Measurements from ENCODE around the gene VRK2. TPM values are rescaled to one million over a fixed set of nuclear protein-coding genes. Genes with fewer than 3 reads are reported as not detected.
"Not testable (repeated sequence)": the region's sequence is repeated elsewhere in the genome, so short reads cannot be mapped to it uniquely, and the experiment has no call there.

The VRK2 gene
- total RNA-seq, 1 experiment from 2014 or later, result 52.7 TPM

- Mint-ChIP-seq H3K4me3 (ENCODE audit: unreplicated experiment) (no peak overlapping the region), H3K27ac (ENCODE audit: low read depth, unreplicated experiment) (no peak overlapping the region), H3K27me3 (ENCODE audit: insufficient read depth, unreplicated experiment) (no peaks in the 10 kb centered on the region), H3K4me1 (ENCODE audit: insufficient read depth, unreplicated experiment) (no peaks in the 10 kb centered on the region), H3K36me3 (ENCODE audit: insufficient read depth, unreplicated experiment) (peaks cover 27% of the 10 kb centered on the region), H3K9me3 (ENCODE audit: unreplicated experiment) (peaks cover 8% of the 10 kb centered on the region)
- intact Hi-C loops (cut with micrococcal nuclease), result no loop called here
- POLR2A ChIA-PET, result interaction anchor here (1.1 kb wide), 1 partner anchor 25 kb away, joined by 3 read pairs; no protein-coding TSS in a partner anchor
- CTCF ChIA-PET, result no interaction called here
- DNase-seq (ENCODE audit: unreplicated experiment), result no peak
- BruUV-seq (replicated peaks), result no TSS peak
- TF ChIP-seq CTCF (IDR thresholded peaks at IDR 0.05; ENCODE audit: unreplicated experiment), result no peak
Observed at GRCh38 chr2:58073008-58073407, 26.4 kb downstream of the VRK2 start.

GRCh38 chr2:58073751-58074150, 27.1 kb downstream of the VRK2 start:
- H3K9me3 Mint-ChIP-seq (ENCODE audit: unreplicated experiment), result peaks cover 8% of the 10 kb centered on the region
- peaks cover 25% of the 10 kb centered on the region for H3K36me3 Mint-ChIP-seq (ENCODE audit: insufficient read depth, unreplicated experiment)
- H3K4me1 Mint-ChIP-seq (ENCODE audit: insufficient read depth, unreplicated experiment), result no peaks in the 10 kb centered on the region
- no peak for DNase-seq (ENCODE audit: unreplicated experiment)
- no peaks in the 10 kb centered on the region for H3K27me3 Mint-ChIP-seq (ENCODE audit: insufficient read depth, unreplicated experiment)
- CTCF ChIA-PET, result no interaction called here
- intact Hi-C loops (cut with micrococcal nuclease), result no loop called here
- TF ChIP-seq CTCF (IDR thresholded peaks at IDR 0.05; ENCODE audit: unreplicated experiment), result no peak
- H3K4me3 Mint-ChIP-seq (ENCODE audit: unreplicated experiment), result no peak overlapping the region
- POLR2A ChIA-PET, result no interaction called here
- BruUV-seq (replicated peaks), result no TSS peak
- H3K27ac Mint-ChIP-seq (ENCODE audit: low read depth, unreplicated experiment), result no peak overlapping the region

GRCh38 chr2:58081000-58081399, 34.4 kb downstream of the VRK2 start:
- no peak overlapping the region for H3K4me3 Mint-ChIP-seq (ENCODE audit: unreplicated experiment)
- no peaks in the 10 kb centered on the region for H3K9me3 Mint-ChIP-seq (ENCODE audit: unreplicated experiment)
- no peak for DNase-seq (ENCODE audit: unreplicated experiment)
- no TSS peak for BruUV-seq (replicated peaks)
- peaks cover 9% of the 10 kb centered on the region for H3K4me1 Mint-ChIP-seq (ENCODE audit: insufficient read depth, unreplicated experiment)
- ChIA-PET CTCF (interaction anchor here (0.6 kb wide), 1 partner anchor 37 kb away, joined by 3 read pairs; no protein-coding TSS in a partner anchor), POLR2A (interaction anchor here (0.8 to 0.9 kb wide), 2 partner anchors 21 to 35 kb away, joined by 3 to 4 read pairs; no protein-coding TSS in a partner anchor)
- no peak overlapping the region for H3K27ac Mint-ChIP-seq (ENCODE audit: low read depth, unreplicated experiment)
- intact Hi-C loops (cut with micrococcal nuclease), result no loop called here
- peaks cover 15% of the 10 kb centered on the region for H3K36me3 Mint-ChIP-seq (ENCODE audit: insufficient read depth, unreplicated experiment)
- TF ChIP-seq CTCF (IDR thresholded peaks at IDR 0.05; ENCODE audit: unreplicated experiment), result no peak
- H3K27me3 Mint-ChIP-seq (ENCODE audit: insufficient read depth, unreplicated experiment), result no peaks in the 10 kb centered on the region

GRCh38 chr2:58089081-58089480, 42.5 kb downstream of the VRK2 start:
- no peak for TF ChIP-seq CTCF (IDR thresholded peaks at IDR 0.05; ENCODE audit: unreplicated experiment)

GRCh38 chr2:58092772-58093171, 46.2 kb downstream of the VRK2 start:
- H3K4me3 Mint-ChIP-seq (ENCODE audit: unreplicated experiment); DNase-seq (ENCODE audit: unreplicated experiment); H3K27ac Mint-ChIP-seq (ENCODE audit: low read depth, unreplicated experiment); CTCF ChIA-PET; H3K27me3 Mint-ChIP-seq (ENCODE audit: insufficient read depth, unreplicated experiment); H3K4me1 Mint-ChIP-seq (ENCODE audit: insufficient read depth, unreplicated experiment); BruUV-seq (replicated peaks); intact Hi-C loops (cut with micrococcal nuclease); POLR2A ChIA-PET: not testable (repeated sequence)
- H3K9me3 Mint-ChIP-seq (ENCODE audit: unreplicated experiment), result peaks cover 12% of the 10 kb centered on the region
- peaks cover 55% of the 10 kb centered on the region for H3K36me3 Mint-ChIP-seq (ENCODE audit: insufficient read depth, unreplicated experiment)

More at GRCh38 chr2:58089081-58089480, 42.5 kb downstream of the VRK2 start:
- no TSS peak for BruUV-seq (replicated peaks)
- intact Hi-C loops (cut with micrococcal nuclease), result no loop called here
- Mint-ChIP-seq H3K36me3 (ENCODE audit: insufficient read depth, unreplicated experiment) (peaks cover 60% of the 10 kb centered on the region), H3K4me1 (ENCODE audit: insufficient read depth, unreplicated experiment) (no peaks in the 10 kb centered on the region), H3K27me3 (ENCODE audit: insufficient read depth, unreplicated experiment) (no peaks in the 10 kb centered on the region), H3K9me3 (ENCODE audit: unreplicated experiment) (no peaks in the 10 kb centered on the region), H3K27ac (ENCODE audit: low read depth, unreplicated experiment) (no peak overlapping the region), H3K4me3 (ENCODE audit: unreplicated experiment) (no peak overlapping the region)
- ChIA-PET CTCF (no interaction called here), POLR2A (no interaction called here)
- no peak for DNase-seq (ENCODE audit: unreplicated experiment)
